Ovary (tissue), 9 donors: ENCODE results near the gene MTCH2. TPM values are rescaled to one million over a fixed set of nuclear protein-coding genes. Genes with fewer than 3 reads are reported as not detected.
A peak's percentile ranks its signal among the peaks of the same experiment; 100 is the strongest.

Experiments used
- DNase-seq, 5 donors: peaks; one replicate each; pipeline ENCODE4 v3.0.0-alpha.2; 2019 to 2020
- H3K27ac ChIP-seq, 2 donors: fragments of 200-600 bp; one replicate each; pipeline versions ENCODE4 v1.5.1 to v1.8.0; 2019 to 2022
- H3K27me3 ChIP-seq: fragments of 200-600 bp; one replicate; pipeline ENCODE4 v1.8.0; 2022
- H3K36me3 ChIP-seq: fragments of 200-600 bp; sonication (generic); one replicate; pipeline ENCODE4 v1.5.1; 2019
- H3K4me1 ChIP-seq: one replicate; pipeline ENCODE4 v1.8.1; 2013; ENCODE audit warnings: mild to moderate bottlenecking, moderate library complexity; ENCODE audit not compliant: insufficient read depth
- H3K4me3 ChIP-seq: fragments of 200-600 bp; sonication (generic); one replicate; pipeline ENCODE4 v1.5.1; 2017
- H3K9me3 ChIP-seq, 2 donors: fragments of 200-600 bp in 1 of 2; sonication (generic) in 1 of 2; one replicate each; pipeline versions ENCODE4 v1.5.1 to v1.8.1; 2013 to 2019; ENCODE audit warnings: mild to moderate bottlenecking in 1 of 2, moderate library complexity in 1 of 2
- CTCF ChIP-seq, 3 donors: fragments of 450-650 bp in 2 of 3; fragments of 200-600 bp in 1 of 3; IDR thresholded peaks; one replicate each; pipeline versions ENCODE4 v1.5.1 to v1.8.0; 2016 to 2022; ENCODE audit warnings: antibody characterized with exemption in 3 of 3, mild to moderate bottlenecking in 1 of 3
- EP300 ChIP-seq: sonication (generic); formaldehyde crosslinking; IDR thresholded peaks from one replicate; pipeline ENCODE4 v1.6.1; 2017; ENCODE audit warnings: antibody characterized with exemption
- POLR2A ChIP-seq: fragments of 450-650 bp; IDR thresholded peaks from one replicate; pipeline ENCODE4 v1.6.1; 2017; ENCODE audit warnings: antibody characterized with exemption, mild to moderate bottlenecking, moderate library complexity
- WGBS, 3 donors: extraction: QIAGEN DNeasy Blood & Tissue Kit in 1 of 3; methylation state at CpG; one replicate each; pipeline versions ENCODE4 v1.1.5 to v1.1.7; 2013 to 2017; 5-methylcytosine and 5-hydroxymethylcytosine counted together
- intact Hi-C, 4 donors: fragments of 100-400 bp; cut with DNase I; formaldehyde crosslinking; loops; one replicate each; pipeline versions ENCODE4 v1.11.0 to v1.15.1; 2022 to 2023
- polyA plus RNA-seq, 2 donors: library from polyadenylated mRNA; stranded (reverse); fragments of 200-250 nt in 1 of 2; fragments of 350-450 nt in 1 of 2; fragmentation: Illumina TruSeq in 1 of 2; extraction: RNeasy Lipid Tissue Mini Kit (QIAGEN cat#74804) in 1 of 2; gene quantifications; one replicate each; pipeline ENCODE4 v1.2.3, GENCODE V29; 2013 to 2014
- total RNA-seq, 7 donors: library from RNA; depleted of rRNA in 2 of 7; stranded (reverse); fragments of >200 nt in 2 of 7; fragmentation: NEBNext Ultra II Directional in 3 of 7; extraction: Animal tissue kit (Norgen Biotek cat#: 25700) in 3 of 7; gene quantifications; one replicate each; pipeline versions ENCODE4 v1.1.0 to v1.2.4, GENCODE V29; 2016 to 2023
- donor health status: DM: no; HTN: no; CAD: no; lungs with moderate emphysema.
- donor health status: DM: no; HTN: no; CAD: no.
- donor health status: Bipolar disorder and iron deficiency.
- donor health status: DM: yes; HTN: yes; CAD: no.
- donor health status: DM: no; HTN: no; CAD: no.
- donor health status: DM: yes; HTN: yes; CAD: no.

The MTCH2 gene
- total and polyA plus RNA-seq, 9 donors: 13.0 to 51.2 (median 38.8) TPM

- Histone ChIP-seq H3K9me3 (no peaks in the 10 kb centered on the region), H3K4me3 (peak overlapping the region; percentile 58), H3K4me1 (peaks cover 11% of the 10 kb centered on the region), H3K27me3 (no peaks in the 10 kb centered on the region), H3K27ac (peak overlapping the region; percentile 61 to 76), H3K36me3 (no peaks in the 10 kb centered on the region)
- 10 to 38% (median 18%) methylated on average over 80 to 122 of the region's 122 CpGs for WGBS, 3 donors
- no peak for TF ChIP-seq EP300
- TF ChIP-seq POLR2A: peak; percentile 56
- DNase-seq: peak; percentile 64 to 82 (median 74)
- intact Hi-C loops: no loop called here
Observed at GRCh38 chr11:47589977-47590861, 52.1 kb downstream of the MTCH2 start.

- H3K36me3 ChIP-seq: no peaks in the 10 kb centered on the region
- no peaks in the 10 kb centered on the region for H3K9me3 ChIP-seq
- peak overlapping the region; percentile 58 for H3K4me3 ChIP-seq
- intact Hi-C loops: no loop called here
- DNase-seq: peak; percentile 43 to 74 (median 59)
- no peaks in the 10 kb centered on the region for H3K27me3 ChIP-seq
- peak overlapping the region; percentile 61 to 76 for H3K27ac ChIP-seq
- no peak for TF ChIP-seq CTCF (IDR thresholded peaks at IDR 0.05)
- no peak for TF ChIP-seq POLR2A
- no peak for TF ChIP-seq EP300
- peaks cover 11% of the 10 kb centered on the region for H3K4me1 ChIP-seq
- WGBS, 3 donors: 7 to 28% (median 12%) methylated on average over 29 to 51 of the region's 51 CpGs
Observed at GRCh38 chr11:47589584-47589976, 52.8 kb downstream of the MTCH2 start.

GRCh38 chr11:47589118-47589517, 53.2 kb downstream of the MTCH2 start:
- no peaks in the 10 kb centered on the region for H3K9me3 ChIP-seq
- H3K27me3 ChIP-seq: no peaks in the 10 kb centered on the region
- WGBS, 3 donors: 35 to 57% (median 41%) methylated on average over 11 of the region's 11 CpGs
- TF ChIP-seq CTCF (IDR thresholded peaks at IDR 0.05) (no peak), POLR2A (no peak), EP300 (no peak)
- H3K27ac ChIP-seq: peak overlapping the region in 1 of 2 donors; percentile 76
- no peaks in the 10 kb centered on the region for H3K36me3 ChIP-seq
- no peak for DNase-seq
- peaks cover 11% of the 10 kb centered on the region for H3K4me1 ChIP-seq
- intact Hi-C loops: no loop called here
- peak overlapping the region; percentile 58 for H3K4me3 ChIP-seq

GRCh38 chr11:47587723-47588326, 54.5 kb downstream of the MTCH2 start:
- H3K27me3 ChIP-seq: no peaks in the 10 kb centered on the region
- 65 to 83% (median 71%) methylated on average over 14 of the region's 14 CpGs for WGBS, 3 donors
- no peak overlapping the region for H3K4me3 ChIP-seq
- DNase-seq: peak in 1 of 5 donors; percentile 36
- peaks cover 11% of the 10 kb centered on the region for H3K4me1 ChIP-seq
- intact Hi-C loops: no loop called here
- TF ChIP-seq POLR2A (no peak), EP300 (no peak), CTCF (IDR thresholded peaks at IDR 0.05) (no peak)
- H3K36me3 ChIP-seq: no peaks in the 10 kb centered on the region
- no peaks in the 10 kb centered on the region for H3K9me3 ChIP-seq
- H3K27ac ChIP-seq: no peak overlapping the region
